IMR-90 (cell line): ENCODE results near the gene CCDC30. TPM values are rescaled to one million over a fixed set of nuclear protein-coding genes. Genes with fewer than 3 reads are reported as not detected.

Experiments
- ATAC-seq: fragments of 200-7000 bp; cut with Tn5 transposase; 2 replicates; pipeline ENCODE4 v1.9.1; 2020; ENCODE audit warnings: low read depth, mild to moderate bottlenecking, moderate library complexity
- BruUV-seq: library from RNA; stranded (reverse); fragments of 400-500 nt; replicated peaks from 2 replicates; lab custom pipeline; 2021; lab: Mats Ljungman, UMichigan
- CTCF ChIA-PET: fragments of 300-600 bp; formaldehyde crosslinking; extraction: SDS; loops from one replicate; lab custom pipeline; 2021; ENCODE audit warnings: antibody characterized with exemption; lab: Yijun Ruan, JAX
- POLR2A ChIA-PET: fragments of 300-600 bp; sonication (Branson Sonifier 250); formaldehyde crosslinking; loops from one replicate; lab custom pipeline; 2022; ENCODE audit warnings: antibody characterized with exemption; ENCODE audit not compliant: unreplicated experiment; lab: Charles Lee
- DNase-seq: peaks from one replicate; pipeline ENCODE4 v3.0.0; 2013
- H2AFZ ChIP-seq: replicated peaks from 2 replicates; pipeline ENCODE3; 2013; ENCODE audit warnings: low read length, mild to moderate bottlenecking; ENCODE audit not compliant: poor library complexity
- H2AK5ac ChIP-seq: 2 replicates; pipeline ENCODE4 v1.6.1; 2013; ENCODE audit warnings: low read depth, low read length, inconsistent platforms
- H2AK9ac ChIP-seq: replicated peaks from 2 replicates; pipeline ENCODE3; 2013; ENCODE audit warnings: mild to moderate bottlenecking, low read depth, low read length, moderate library complexity; ENCODE audit not compliant: poor library complexity
- H2BK120ac ChIP-seq: 2 replicates; pipeline ENCODE4 v1.6.1; 2013; ENCODE audit warnings: low read depth, low read length, inconsistent platforms
- H2BK15ac ChIP-seq: 3 replicates; pipeline ENCODE4 v1.6.1; 2013; ENCODE audit warnings: low read depth, low read length, inconsistent platforms
- H2BK20ac ChIP-seq: 2 replicates; pipeline ENCODE4 v1.6.1; 2013; ENCODE audit warnings: low read depth, mild to moderate bottlenecking, inconsistent platforms, low read length, moderate library complexity
- H2BK5ac ChIP-seq: 2 replicates; pipeline ENCODE4 v1.6.1; 2013; ENCODE audit warnings: mild to moderate bottlenecking, low read depth, low read length, inconsistent platforms; ENCODE audit not compliant: poor library complexity, severe bottlenecking
- H3K14ac ChIP-seq: replicated peaks from 2 replicates; pipeline ENCODE4 v1.6.1; 2013; ENCODE audit warnings: low read depth, low read length, inconsistent platforms
- H3K18ac ChIP-seq: 2 replicates; pipeline ENCODE4 v1.6.1; 2013; ENCODE audit warnings: low read depth, low read length, control low read depth
- H3K23ac ChIP-seq: 2 replicates; pipeline ENCODE4 v1.6.1; 2013; ENCODE audit warnings: low read depth, low read length, inconsistent platforms
- H3K27ac ChIP-seq: 2 replicates; pipeline ENCODE4 v1.5.1; 2013; ENCODE audit warnings: mild to moderate bottlenecking, control low read depth, low read length; ENCODE audit not compliant: insufficient read depth
- H3K27me3 ChIP-seq: 2 replicates; pipeline ENCODE4 v1.6.1; 2013; ENCODE audit warnings: low read length; ENCODE audit not compliant: control insufficient read depth, insufficient read depth
- H3K36me3 ChIP-seq: 2 replicates; pipeline ENCODE4 v1.6.1; 2013; ENCODE audit warnings: low read length, mixed read lengths; ENCODE audit not compliant: control insufficient read depth, insufficient read depth
- H3K4ac ChIP-seq: 2 replicates; pipeline ENCODE4 v1.6.1; 2013; ENCODE audit warnings: low read depth, low read length, inconsistent platforms
- H3K4me1 ChIP-seq: 2 replicates; pipeline ENCODE4 v1.6.1; 2013; ENCODE audit warnings: low read length, mixed read lengths; ENCODE audit not compliant: control insufficient read depth, insufficient read depth
- H3K4me2 ChIP-seq: 2 replicates; pipeline ENCODE4 v1.6.1; 2013; ENCODE audit warnings: low read depth, mild to moderate bottlenecking, control low read depth, low read length, moderate library complexity
- H3K4me3 ChIP-seq: 2 replicates; pipeline ENCODE4 v1.5.1; 2013; ENCODE audit warnings: low read depth, mild to moderate bottlenecking, control low read depth, low read length, moderate library complexity; ENCODE audit not compliant: insufficient read depth
- H3K56ac ChIP-seq: 2 replicates; pipeline ENCODE4 v1.6.1; 2013; ENCODE audit warnings: low read length, inconsistent platforms; ENCODE audit not compliant: insufficient read depth; ENCODE audit errors: extremely low read depth
- H3K79me1 ChIP-seq, 2 experiments: 2 replicates each; pipeline ENCODE4 v1.6.1; 2013; ENCODE audit warnings: low read length in 2 of 2, inconsistent platforms in 1 of 2, low read depth in 1 of 2
- H3K9ac ChIP-seq: 2 replicates; pipeline ENCODE4 v1.6.1; 2013; ENCODE audit warnings: low read depth, low read length, control low read depth
- H3K9me1 ChIP-seq: 2 replicates; pipeline ENCODE4 v1.6.1; 2013; ENCODE audit warnings: low read length, inconsistent platforms; ENCODE audit not compliant: insufficient read depth
- H3K9me3 ChIP-seq: 2 replicates; pipeline ENCODE4 v1.6.1; 2013; ENCODE audit warnings: low read length; ENCODE audit not compliant: control insufficient read depth, insufficient read depth
- H4K20me1 ChIP-seq: 2 replicates; pipeline ENCODE4 v1.6.1; 2013; ENCODE audit warnings: low read length, inconsistent platforms; ENCODE audit not compliant: insufficient read depth
- H4K5ac ChIP-seq: 2 replicates; pipeline ENCODE4 v1.6.1; 2013; ENCODE audit warnings: mild to moderate bottlenecking, low read depth, low read length, control low read depth
- H4K8ac ChIP-seq, 2 experiments: 2 replicates each; pipeline ENCODE4 v1.6.1; 2013; ENCODE audit warnings: low read depth in 2 of 2, low read length in 2 of 2, control low read depth in 1 of 2, inconsistent platforms in 1 of 2
- H4K91ac ChIP-seq: 2 replicates; pipeline ENCODE4 v1.6.1; 2013; ENCODE audit warnings: low read depth, low read length, inconsistent platforms; ENCODE audit not compliant: insufficient read depth
- FOS ChIP-seq: fragments of 150-350 bp; IDR thresholded peaks from 2 replicates; pipeline ENCODE4 v1.6.1; 2016; ENCODE audit warnings: low read depth, low read length
- WGBS, 2 experiments: methylation state at CpG; one replicate each; pipeline versions ENCODE4 v1.1.5 to v1.1.7; 2013; ENCODE audit warnings: missing lambda C conversion rate in 2 of 2; ENCODE audit not compliant: insufficient read length in 1 of 2; ENCODE audit errors: extremely low coverage in 2 of 2; 5-methylcytosine and 5-hydroxymethylcytosine counted together
- dilution Hi-C: fragments of 300-500 bp; cut with HindIII; formaldehyde crosslinking; loops from one replicate; pipeline ENCODE4 v1.14.3; 2018; ENCODE audit warnings: low sequenced_read_pairs; ENCODE audit not compliant: unreplicated experiment
- in situ Hi-C: fragments of 300-500 bp; cut with MboI; formaldehyde crosslinking; loops from 3 replicates; pipeline ENCODE4 v1.14.3; 2019; ENCODE audit warnings: low sequenced_read_pairs, inconsistent platforms, mixed read lengths
- intact Hi-C: fragments of 100-400 bp; cut with micrococcal nuclease; formaldehyde crosslinking; loops from 2 replicates; pipeline ENCODE4 v1.10.0; 2022
- polyA plus RNA-seq, 3 experiments: library from polyadenylated mRNA; depleted of rRNA; stranded (reverse); fragments of >200 nt; gene quantifications; 2 replicates each; pipeline ENCODE4 v1.2.3, GENCODE V29; 2012; ENCODE audit warnings: low replicate concordance in 1 of 3
- total RNA-seq: library from RNA; depleted of rRNA; stranded (reverse); fragments of >200 nt; gene quantifications from 2 replicates; pipeline ENCODE4 v1.2.3, GENCODE V29; 2012

Gene CCDC30
- total and polyA plus RNA-seq, 2 of the 4 experiments (the other 2 are of a cell fraction), result 0.14 to 0.18 TPM

DNA sequence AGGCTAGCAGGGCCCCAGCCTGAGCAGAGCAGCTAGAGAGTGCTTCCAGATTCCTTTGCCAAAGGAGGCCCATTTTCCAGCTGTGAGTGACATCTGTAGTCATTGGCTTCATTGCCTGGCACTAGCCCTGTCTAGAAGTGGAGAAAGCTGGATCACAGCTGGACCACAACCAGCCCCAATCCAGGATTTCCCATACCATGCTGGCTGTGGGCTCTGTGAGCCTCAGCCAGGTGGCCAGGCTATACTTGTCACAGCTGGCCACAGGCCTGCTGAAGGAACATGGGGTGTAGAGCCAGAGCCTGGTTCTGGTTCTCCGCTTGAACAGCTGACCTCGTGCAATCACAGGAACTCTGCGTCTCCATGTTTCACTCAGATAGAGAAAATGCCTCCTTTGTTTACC lies 45.9 kb upstream of the CCDC30 start:
- peaks cover 3% of the 10 kb centered on the region; the same call in 1 of the 2 replicates for H3K4me1 ChIP-seq
- intact Hi-C loops, result no loop called here
- ChIA-PET POLR2A (no interaction called here), CTCF (no interaction called here)
- no peak overlapping the region for H2BK15ac ChIP-seq
- ATAC-seq (no peak), DNase-seq (no peak)
- no peak overlapping the region for H2AFZ ChIP-seq
- H2AK5ac ChIP-seq, result no peak overlapping the region
- H3K27ac ChIP-seq, result no peak overlapping the region
- no peaks in the 10 kb centered on the region for H3K79me1 ChIP-seq
- H4K8ac ChIP-seq, result no peak overlapping the region
- peak overlapping the region; percentile 86 for H2AK9ac ChIP-seq
- BruUV-seq, result no TSS peak
- dilution Hi-C loops, result no loop called here
- H4K20me1 ChIP-seq, result no peaks in the 10 kb centered on the region
- no peaks in the 10 kb centered on the region for H3K36me3 ChIP-seq
- no peak overlapping the region for H3K4me2 ChIP-seq
- H3K9me1 ChIP-seq, result no peaks in the 10 kb centered on the region
- TF ChIP-seq FOS, result no peak
- in situ Hi-C loops, result no loop called here
- no peak overlapping the region for H2BK20ac ChIP-seq
- no peak overlapping the region for H3K9ac ChIP-seq
- H3K4me3 ChIP-seq, result no peak overlapping the region
- H3K18ac ChIP-seq, result no peak overlapping the region
- H3K9me3 ChIP-seq, result no peaks in the 10 kb centered on the region
- no peak overlapping the region for H2BK5ac ChIP-seq
- no peak overlapping the region for H3K23ac ChIP-seq
- H4K91ac ChIP-seq, result no peak overlapping the region
- peaks cover 32% of the 10 kb centered on the region for H3K27me3 ChIP-seq
- H3K14ac ChIP-seq, result no peak overlapping the region
- no peak overlapping the region for H3K56ac ChIP-seq
- no peak overlapping the region for H3K4ac ChIP-seq
- H4K5ac ChIP-seq, result no peak overlapping the region
- whole genome bisulfite sequencing, 2 experiments, result no CpG with 5 or more reads among the region's 3 CpGs
- H2BK120ac ChIP-seq, result no peak overlapping the region
